Stimulated activated CD4-positive, alpha-beta T cell treated with anti-CD3 and anti-CD28 coated beads, Interleukin-12 subunit alpha, Interleukin-12 subunit beta, amount 100 ng/mL, for 48 hours (primary cell): Measurements from ENCODE around the gene FAM219B.
"Not testable (repeated sequence)": the region's sequence is repeated elsewhere in the genome, so short reads cannot be mapped to it uniquely, and the experiment has no call there.

Source experiments
- DNase-seq, 3 donors: peaks; one replicate each; pipeline ENCODE4 v3.0.0-alpha.2; 2020; ENCODE audit warnings: low read depth in 2 of 3, low spot score in 1 of 3

FAM219B gene

DNA sequence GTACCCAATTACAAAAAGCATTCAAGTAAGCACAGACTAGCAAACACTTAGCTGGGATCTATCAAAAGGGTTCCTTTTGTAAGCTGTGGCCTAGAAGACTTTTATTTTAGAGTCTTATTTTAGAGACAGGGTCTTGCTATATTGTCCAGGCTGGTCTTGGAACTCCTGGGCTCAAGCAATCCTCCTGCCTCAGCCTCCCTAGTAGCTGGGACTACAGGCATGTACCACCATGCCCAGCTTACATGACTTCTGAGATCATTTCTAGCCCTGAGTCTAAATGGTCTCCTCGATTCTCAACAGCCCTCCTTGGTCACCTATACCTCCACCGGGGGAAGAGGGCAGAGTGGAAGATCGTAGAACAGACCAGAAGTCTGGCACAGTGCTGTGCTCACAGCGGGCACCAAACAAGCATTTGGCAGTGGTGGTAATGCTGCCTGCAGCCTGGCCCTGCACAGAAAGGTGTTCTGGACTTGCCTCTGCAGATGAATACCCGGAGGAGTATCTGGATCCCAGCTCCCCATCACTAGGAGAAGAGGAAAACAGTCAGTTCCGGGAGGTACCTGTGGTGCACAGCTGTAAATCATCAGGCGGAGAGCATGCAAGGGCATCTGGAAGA lies 2.4 kb downstream of the FAM219B start:
- no peak for DNase-seq

DNA sequence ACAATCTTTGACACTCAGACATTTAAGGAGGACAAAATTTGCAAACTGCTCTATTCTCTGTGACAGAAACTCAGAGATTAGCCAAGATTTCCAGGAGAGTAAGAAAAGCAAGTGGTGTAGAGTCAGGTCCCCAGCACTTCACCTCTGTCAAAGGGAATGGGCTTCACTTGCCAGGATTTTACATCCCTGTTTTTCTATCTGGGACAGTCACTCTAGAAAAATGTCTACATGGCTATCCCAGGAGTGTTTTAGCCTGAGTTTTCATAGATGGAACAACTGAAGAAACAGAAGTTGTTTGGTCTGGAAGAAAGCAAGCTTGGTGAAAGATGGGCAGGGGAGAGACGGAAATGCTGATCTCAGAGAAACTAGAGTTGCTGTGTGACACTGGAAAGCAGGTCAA lies 3.0 kb downstream of the FAM219B start:
- no peak for DNase-seq

DNA sequence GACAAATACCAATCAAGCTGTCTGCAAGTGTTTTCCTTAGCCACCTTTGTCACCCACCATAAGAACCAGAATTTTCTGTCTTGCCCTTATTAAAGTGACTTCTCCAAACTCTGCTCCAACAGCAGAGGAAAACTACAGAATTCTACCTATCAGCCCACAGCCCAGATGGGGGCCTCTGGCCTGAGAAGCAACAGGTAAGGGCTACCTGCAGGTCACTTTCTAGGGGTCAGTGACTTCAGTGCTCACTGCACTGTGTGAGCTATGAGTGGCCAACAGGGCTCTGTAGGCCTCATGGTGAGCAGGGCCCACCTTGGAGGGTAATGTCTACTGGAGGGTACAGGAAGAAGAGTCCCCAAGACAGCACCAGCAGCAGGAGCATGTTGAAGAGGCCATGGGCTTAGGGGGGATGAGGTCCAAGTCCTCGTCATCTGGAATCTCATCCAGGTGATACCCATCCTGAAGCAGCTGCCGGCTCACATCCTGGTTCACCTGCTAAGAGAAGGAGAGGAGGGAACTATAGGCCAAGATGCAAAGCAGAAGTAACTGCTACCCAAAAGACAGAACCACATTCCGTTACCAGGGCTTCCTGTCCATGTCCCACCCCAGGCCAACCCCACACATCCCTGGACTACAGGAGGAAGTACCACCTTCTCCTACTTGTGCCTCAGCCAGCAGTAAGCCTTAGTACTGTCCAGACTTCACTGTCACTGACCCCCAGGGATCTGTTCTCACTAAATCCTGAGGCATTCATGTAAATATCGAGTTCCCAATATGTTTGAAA lies 4.2 kb downstream of the FAM219B start:
- DNase-seq, result no peak

DNA sequence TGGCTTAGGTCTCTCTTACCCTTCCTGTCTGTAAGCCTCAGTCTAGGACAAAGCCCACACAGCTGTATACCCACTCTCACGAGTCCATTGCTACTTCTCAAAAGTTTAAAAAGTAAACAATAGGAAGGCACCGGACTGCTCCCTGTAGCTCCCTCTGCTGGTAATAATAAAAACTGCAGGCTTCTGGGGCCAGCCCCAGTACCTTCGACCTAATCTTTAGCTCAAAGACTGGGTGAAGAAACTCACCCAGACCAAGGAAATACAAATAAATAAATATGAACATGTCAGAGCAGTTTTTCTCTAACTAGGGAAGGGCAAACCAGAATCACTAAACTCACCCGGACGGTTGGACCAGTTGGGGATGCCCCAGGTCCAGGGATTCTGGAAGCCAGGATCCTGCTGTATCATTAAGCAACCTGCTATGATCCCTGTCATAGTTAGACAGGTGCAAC lies 5.0 kb downstream of the FAM219B start:
- DNase-seq, result peak; percentile 33 to 72 (median 39)

DNA sequence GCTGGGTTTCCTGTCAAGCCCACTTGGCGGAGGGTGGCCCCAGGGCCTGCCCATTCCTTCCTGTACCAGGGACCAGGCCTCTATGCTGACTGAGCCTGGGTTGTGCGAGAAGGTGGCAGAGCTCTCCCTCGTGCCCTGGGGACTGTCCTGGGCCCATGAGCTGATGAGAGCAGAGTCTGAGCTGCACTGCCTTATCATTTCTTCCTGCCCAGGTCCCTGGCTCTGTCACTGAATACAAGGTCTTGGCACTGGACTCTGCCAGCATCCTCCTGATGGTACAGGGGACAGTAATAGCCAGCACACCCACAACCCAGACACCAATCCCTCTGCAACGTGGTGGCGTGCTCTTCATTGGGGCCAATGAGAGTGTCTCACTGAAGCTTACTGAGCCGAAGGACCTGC lies 9.3 kb downstream of the FAM219B start:
- DNase-seq, result no peak

DNA sequence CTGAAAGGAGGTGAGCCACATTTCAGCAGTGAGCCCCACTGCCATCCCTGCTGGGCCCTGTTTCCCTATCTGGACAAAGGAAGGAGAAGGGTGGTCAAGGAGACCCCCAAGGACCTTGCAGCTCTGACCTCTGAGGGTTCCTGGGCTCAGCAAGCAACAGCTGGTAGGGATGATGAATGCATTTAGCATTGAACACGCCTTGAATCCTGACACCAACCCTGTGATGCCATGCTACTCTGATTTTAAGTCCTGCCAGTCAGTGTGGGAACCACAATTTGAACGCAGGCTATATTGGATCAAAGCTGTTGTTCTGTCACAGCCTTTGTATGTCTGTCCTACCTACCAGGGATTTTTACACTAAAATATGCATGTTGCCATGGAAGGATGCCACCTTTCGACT lies 10.3 kb downstream of the FAM219B start:
- no peak for DNase-seq

DNA sequence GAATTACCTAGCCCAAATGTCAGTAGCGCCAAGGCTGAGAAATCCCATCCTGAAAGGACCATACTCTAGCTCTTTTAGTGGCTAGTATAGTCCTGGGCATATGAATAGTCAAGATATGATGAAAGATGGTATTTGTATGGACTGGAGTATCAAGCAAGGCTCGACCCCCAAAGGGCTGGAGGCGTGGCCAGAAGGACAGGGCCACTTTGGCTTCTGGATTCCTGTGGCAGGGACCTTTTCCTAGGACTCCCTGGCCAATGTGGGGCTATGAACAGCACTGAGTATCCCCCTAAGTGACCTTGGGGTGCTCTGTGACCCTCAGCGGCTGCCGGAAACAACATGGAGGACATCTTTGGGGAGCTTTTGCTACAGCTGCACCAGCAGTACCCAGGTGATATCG lies 10.8 kb downstream of the FAM219B start:
- no peak for DNase-seq

DNA sequence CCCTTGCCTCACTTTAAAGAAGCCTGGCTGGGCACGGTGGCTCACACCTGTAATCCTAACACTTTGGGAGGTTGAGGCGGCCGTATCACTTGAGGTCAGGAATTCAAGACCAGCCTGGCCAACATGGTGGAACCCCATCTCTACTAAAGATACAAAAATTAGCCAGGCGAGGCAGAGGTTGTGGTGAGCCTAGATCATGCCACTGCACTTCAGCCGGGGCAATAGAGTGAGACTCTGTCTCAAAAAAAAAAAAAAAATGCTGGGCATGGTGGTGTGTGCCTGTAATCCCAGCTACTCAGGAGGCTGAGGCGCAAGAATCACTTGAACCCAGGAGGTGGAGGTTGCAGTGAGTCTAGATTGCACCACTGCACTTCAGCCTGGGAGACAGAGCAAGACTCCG lies 12.3 kb downstream of the FAM219B start:
- not testable (repeated sequence) for DNase-seq

DNA sequence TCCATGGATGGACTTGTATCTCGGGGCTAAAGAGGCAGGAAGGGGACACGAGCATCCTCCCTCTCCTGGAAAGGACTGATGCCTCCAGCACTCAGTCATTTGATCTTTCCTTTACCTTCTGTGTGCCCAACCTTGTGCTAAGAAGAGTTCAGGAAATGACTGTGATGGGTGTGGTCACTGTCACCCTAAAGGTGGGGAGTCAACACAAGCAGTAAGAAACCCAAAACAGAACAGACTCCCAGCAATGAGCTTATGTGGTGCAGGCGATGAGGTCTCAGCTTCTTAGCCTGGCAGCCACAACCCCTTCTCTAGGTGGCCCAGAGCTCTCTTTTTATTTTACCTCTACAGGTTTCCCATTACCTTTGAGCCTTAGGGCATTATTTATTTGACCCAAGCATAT lies 13.0 kb downstream of the FAM219B start:
- no peak for DNase-seq

DNA sequence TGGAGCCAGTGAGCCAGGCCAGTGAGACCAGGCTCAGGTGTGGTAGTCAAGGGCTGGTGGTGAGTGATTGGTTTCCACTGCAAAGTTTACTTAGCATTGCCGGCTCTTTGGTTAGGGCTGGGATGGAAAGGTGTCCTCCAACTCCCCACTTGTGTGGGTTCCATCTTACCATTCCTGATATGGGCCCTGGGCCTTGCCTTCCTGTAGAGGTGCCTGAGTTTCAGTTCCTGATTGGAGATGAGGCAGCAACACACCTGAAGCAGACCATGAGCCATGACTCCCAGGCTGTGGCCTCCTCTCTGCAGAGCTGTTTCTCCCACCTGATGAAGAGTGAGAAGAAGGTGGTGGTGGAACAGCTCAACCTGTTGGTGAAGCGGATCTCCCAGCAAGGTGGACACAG lies 13.7 kb downstream of the FAM219B start:
- DNase-seq, result no peak

DNA sequence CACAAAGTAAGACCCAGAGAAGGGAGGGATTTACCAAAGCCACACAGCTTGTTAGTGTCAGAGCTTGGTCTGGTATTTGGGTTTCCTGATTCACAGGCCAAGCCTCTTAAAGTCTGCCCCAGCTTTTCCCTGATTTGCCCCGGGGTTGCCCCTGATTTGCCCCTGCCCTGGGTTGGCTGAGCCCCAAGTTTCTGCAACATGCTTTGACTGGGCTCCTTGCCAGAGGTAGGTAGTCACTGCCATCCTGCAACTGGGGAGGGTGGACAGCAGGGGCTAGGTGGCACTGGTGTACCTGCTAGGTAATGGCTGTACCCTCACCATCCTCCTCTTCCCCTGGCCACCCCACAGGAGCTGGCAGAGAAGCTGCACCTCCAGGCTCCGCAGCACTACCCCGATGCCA lies 14.3 kb downstream of the FAM219B start:
- no peak for DNase-seq

DNA sequence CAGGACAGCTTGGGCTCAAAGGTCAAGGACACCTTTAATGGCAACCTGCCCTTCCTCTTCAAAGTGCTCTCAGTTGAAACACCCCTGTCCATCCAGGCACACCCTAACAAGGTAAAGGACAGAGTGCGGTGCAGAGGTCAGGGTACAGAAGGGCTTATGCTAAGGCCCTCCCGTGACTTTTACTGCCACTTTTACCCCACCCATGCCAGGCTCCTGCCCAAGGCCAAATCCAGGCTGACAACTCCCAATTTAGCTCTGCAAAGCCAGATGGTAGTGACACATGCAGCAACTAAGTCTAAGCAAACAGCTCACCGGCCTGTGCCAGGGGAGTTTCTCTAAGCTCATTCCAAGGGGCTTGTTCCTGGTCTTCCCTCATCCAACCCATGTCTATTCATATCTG lies 15.2 kb downstream of the FAM219B start:
- no peak for DNase-seq

DNA sequence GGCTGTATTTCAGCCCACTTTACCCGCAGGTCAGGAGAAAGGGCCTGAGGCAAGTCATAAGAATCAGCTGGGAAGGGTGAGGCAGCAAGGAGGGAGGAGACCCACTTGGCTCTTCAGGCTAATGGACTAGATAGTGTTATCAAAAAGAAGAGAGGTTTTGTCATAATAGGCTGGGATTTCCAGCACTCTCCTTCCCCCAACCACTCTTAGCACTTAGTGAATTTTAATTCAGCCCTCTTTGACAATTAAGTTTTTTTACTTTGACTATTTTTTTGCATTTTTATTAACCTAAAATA lies 16.0 kb downstream of the FAM219B start:
- no peak for DNase-seq

DNA sequence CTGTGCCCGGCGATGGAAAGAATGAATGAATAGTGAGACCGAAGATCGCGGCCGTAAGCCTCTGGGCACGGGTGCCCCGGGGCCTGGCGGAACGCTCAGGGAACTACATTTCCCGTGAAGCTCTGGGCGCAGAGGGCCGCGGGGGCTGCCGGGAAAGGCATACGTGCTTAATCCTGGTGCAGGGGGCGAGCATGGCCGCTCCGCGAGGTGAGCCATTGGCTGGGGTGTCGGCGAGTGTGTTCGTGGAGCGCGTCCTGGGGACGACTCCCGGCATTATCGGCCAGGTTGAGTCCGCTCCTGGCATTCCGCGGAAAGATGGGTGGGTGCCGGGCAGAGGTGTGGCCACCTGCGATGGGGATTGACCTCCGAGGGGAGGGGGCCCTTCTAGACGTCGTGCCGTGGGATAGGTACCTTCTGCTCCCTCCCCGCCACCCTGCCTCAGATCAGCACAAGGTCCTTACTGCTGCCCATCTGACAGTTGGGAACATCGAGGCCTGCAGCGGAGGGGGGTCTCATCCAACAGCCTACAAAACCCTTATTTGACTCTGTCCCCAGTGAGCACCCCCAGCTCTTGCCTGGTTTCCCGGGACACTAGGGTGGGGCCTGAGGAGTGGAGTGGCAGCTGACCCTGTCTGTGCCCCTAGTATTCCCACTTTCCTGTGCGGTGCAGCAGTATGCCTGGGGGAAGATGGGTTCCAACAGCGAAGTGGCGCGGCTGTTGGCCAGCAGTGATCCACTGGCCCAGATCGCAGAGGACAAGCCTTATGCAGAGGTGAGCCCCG lies 16.6 kb downstream of the FAM219B start, which contains the start of gene MPI:
Gene MPI, plus strand, starts transcription at position 160 of the 782 bp plus-strand sequence. Its CDS starts 32 bp downstream, at position 192.
- peak; percentile 86 to 88 (median 86) for DNase-seq

DNA sequence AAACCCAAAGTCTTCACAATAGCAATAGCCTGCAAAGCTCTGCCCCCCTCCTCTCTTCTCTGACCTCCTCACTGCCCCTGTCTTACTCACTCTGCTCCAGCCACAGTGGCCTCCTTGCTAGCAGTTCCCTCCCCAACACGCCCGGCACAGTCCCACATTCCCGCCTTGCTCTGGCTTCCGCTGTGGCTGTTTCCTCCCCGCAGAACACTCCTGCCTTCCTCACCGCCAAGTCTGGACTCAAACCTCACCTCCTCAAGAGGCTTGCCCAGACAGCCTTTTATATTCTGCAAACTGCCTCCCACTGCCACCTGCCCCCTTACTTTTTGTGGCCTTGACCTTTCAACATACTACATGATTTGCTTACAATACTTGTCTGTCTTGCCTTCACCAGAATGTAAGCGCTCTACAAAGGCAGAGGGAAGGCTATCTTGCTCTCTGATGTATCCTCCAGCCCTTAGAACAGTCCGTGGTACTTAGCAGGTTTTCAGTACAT lies 17.2 kb downstream of the FAM219B start:
- DNase-seq, result no peak

DNA sequence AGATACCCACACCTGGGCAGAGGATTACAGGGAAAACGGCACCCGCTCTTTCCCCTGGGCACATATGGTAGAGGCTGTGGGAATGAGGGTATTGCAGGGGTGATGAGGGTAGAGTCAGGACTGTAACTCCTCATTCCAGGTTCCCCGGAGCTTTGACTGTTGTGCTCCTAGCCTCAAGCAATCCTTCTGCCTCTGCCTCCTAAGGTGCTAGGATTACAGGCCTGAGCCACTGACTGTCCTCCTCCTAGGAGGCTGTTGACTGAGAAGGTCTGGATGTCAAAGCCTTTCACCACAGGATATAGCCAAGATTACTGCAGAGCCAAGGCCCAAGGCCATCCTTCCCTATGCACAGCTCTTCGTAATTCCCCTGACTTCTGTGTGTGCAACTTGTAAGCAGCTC lies 17.9 kb downstream of the FAM219B start:
- no peak for DNase-seq

DNA sequence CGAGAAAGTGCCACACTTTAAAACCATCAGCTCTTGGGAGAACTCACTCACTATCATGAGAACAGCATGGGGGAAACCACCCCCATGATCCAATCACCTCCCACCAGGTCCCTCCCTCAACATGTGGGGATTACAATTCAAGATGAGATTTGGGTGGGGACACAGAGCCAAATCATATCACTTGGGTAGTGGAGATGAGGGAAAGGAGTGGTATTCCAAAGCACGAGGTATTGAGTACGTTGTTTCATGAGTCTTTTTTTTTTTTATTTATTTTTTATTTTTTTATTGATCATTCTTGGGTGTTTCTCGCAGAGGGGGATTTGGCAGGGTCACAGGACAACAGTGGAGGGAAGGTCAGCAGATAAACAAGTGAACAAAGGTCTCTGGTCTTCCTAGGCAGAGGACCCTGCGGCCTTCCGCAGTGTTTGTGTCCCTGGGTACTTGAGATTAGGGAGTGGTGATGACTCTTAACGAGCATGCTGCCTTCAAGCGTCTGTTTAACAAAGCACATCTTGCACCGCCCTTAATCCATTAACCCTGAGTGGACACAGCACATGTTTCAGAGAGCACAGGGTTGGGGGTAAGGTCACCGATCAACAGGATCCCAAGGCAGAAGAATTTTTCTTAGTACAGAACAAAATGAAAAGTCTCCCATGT lies 19.0 kb downstream of the FAM219B start:
- not testable (repeated sequence) for DNase-seq

DNA sequence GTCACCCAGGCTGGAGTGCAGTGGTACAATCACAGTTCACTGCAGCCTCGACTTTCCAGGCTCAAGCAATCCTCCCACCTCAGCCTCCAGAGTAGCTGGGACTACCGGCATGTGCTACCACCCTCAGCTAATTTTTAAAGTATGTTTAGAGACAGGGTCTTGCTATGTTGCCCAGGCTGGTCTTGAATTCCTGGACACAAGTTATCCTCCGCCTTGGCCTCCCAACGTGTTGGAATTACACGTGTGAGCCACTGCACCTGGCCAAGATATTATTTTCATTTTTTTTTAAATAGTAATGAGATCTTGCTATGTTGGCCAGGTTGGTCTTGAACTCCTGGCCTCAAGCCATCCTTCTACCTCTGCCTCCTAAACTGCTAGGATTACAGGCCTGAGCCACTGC lies 21.2 kb downstream of the FAM219B start:
- DNase-seq, result no peak

DNA sequence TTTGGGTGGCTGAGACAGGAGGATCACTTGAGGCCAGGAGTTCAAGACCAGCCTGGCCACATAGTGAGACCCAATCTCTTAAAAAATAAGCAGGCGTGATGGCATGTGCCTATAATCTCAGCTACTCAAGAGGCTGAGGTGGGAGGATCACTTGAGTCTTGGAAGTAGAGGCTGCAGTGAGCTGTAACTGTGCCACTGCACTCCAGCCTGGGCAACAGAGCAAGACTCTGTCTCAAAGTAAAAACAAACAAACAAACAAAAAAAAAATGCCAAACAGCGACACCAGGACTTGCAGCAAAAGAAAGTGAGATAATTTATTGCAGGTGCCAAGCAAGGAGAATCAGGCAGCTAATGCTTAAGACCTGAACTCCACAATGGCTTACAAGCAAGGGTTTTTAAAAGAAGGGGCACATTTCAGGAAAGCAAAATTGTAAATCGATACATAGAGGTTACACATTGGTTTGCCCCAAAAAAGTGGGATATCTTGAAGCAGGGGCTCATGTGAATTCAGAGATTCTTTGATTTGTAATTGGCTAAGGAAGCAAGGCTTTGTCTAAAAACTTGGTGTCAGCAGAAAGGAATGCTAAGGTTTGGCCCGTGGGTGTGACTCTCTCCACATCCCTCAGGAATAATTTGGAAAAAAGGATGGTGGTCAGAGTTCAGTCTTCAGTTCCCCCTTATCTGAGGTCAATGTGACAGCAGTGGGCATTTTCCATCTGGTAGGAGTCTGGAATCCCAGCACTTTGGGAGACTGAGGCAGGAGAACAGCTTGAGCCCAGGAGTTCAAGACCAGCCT lies 22.0 kb downstream of the FAM219B start:
- no peak for DNase-seq

DNA sequence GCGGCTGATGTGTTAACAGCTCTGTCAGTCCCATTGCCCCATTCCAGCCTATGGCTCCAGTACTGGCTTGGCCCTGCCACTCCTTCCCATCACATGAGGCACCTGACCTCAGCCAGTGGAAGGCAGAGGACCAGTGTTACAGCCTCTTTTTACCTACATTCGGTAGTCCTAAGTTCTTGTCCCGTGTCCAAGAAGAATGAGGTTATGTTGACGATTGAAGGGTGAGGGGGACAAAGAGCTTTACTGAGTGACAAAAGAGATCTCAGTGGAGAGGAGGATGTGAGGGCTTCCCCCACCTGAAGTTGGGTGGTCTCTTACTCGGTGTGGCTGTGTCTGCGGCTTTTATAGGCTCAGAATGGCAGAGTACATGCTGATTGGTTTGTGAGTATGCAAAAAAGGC lies 24.1 kb downstream of the FAM219B start:
- no peak for DNase-seq

DNA sequence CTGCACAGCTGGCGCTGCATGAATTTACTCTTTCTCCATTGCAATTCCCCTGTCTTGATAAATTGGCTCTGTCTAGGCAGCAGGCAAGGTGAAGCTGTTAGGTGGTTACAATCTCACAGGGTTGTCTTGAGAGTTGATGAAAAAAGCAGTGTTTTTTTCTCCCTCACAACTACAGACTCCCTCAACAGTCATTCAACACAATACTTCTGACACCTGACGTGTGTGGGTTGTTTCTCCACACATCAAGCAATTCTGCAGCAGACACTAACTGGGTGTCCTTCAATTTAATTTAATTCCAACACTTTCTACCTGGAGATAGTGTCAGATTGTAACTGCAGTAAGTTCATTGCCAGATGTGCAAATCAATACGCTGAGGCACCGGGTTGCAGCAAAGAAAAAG lies 28.4 kb downstream of the FAM219B start:
- DNase-seq, result no peak
